Right ventricle myocardium inferior (tissue), 1 donor: Measurements from ENCODE around the gene CD48. TPM values are rescaled to one million over a fixed set of nuclear protein-coding genes. Genes with fewer than 3 reads are reported as not detected.
"Not testable (repeated sequence)": the region's sequence is repeated elsewhere in the genome, so short reads cannot be mapped to it uniquely, and the experiment has no call there.

Experiments
- ATAC-seq: fragments of 200-7000 bp; cut with Tn5 transposase; one replicate; pipeline ENCODE4 v1.9.1; 2020; ENCODE audit warnings: mild to moderate bottlenecking, moderate library complexity
- DNase-seq: peaks from one replicate; pipeline ENCODE4 v3.0.0; 2021; ENCODE audit errors: missing footprints
- intact Hi-C: fragments of 100-400 bp; cut with DNase I; formaldehyde crosslinking; loops from one replicate; pipeline ENCODE4 v1.11.0; 2022
- total RNA-seq: library from RNA; stranded (reverse); fragmentation: NEBNext Ultra II Directional; extraction: Animal tissue kit (Norgen Biotek cat#: 25700); gene quantifications from one replicate; pipeline ENCODE4 v1.2.1, GENCODE V29; 2021
- donor health status: DM: no; HTN: yes; CAD: no; lungs with severe emphysema.

CD48 gene
- total RNA-seq, 1 donor from 2014 or later, result 2.0 TPM

- DNase-seq (no peak), ATAC-seq (no peak)
- intact Hi-C loops, result no loop called here
These were observed 31.6 kb upstream of the CD48 start for GRCh38 chr1:160743266-160743665.

- ATAC-seq (no peak), DNase-seq (no peak)
- intact Hi-C loops, result no loop called here
These were observed 31.0 kb upstream of the CD48 start for GRCh38 chr1:160742428-160743127.

GRCh38 chr1:160741612-160742348, 30.2 kb upstream of the CD48 start:
- DNase-seq, result no peak
- intact Hi-C loops, result no loop called here
- ATAC-seq, result no peak

GRCh38 chr1:160741092-160741501, 29.5 kb upstream of the CD48 start:
- DNase-seq (no peak), ATAC-seq (no peak)
- intact Hi-C loops, result no loop called here

- ATAC-seq (no peak), DNase-seq (no peak)
These were observed 28.6 kb upstream of the CD48 start for GRCh38 chr1:160740133-160740688.

GRCh38 chr1:160739098-160739511, 27.5 kb upstream of the CD48 start, which contains the start of gene SLAMF7:
TSS of gene SLAMF7 (plus strand) at chr1:160739247. CDS start at chr1:160739302, 55 bp downstream.
- ATAC-seq, result peak; percentile 28
- peak; percentile 71 for DNase-seq
- intact Hi-C loops, result no loop called here

More at GRCh38 chr1:160740133-160740688, 28.6 kb upstream of the CD48 start:
- intact Hi-C loops, result no loop called here

GRCh38 chr1:160738271-160738670, 26.6 kb upstream of the CD48 start:
- intact Hi-C loops, result no loop called here
- no peak for ATAC-seq

GRCh38 chr1:160734301-160734700, 22.7 kb upstream of the CD48 start:
- ATAC-seq, result no peak
- intact Hi-C loops, result no loop called here
- DNase-seq, result no peak

More at GRCh38 chr1:160738271-160738670, 26.6 kb upstream of the CD48 start:
- no peak for DNase-seq

GRCh38 chr1:160733898-160734297, 22.3 kb upstream of the CD48 start:
- ATAC-seq (no peak), DNase-seq (no peak)
- intact Hi-C loops, result no loop called here

GRCh38 chr1:160731990-160732389, 20.4 kb upstream of the CD48 start:
- intact Hi-C loops, result no loop called here
- ATAC-seq (no peak), DNase-seq (no peak)

GRCh38 chr1:160731564-160731963, 19.9 kb upstream of the CD48 start:
- ATAC-seq, intact Hi-C loops, DNase-seq: not testable (repeated sequence)

- ATAC-seq (no peak), DNase-seq (no peak)
- intact Hi-C loops, result loop anchor here (5.0 to 10.0 kb wide), 4 partner anchors 105 to 370 kb away; partner anchors contain the start of genes ITLN2 and KLHDC9
These were observed 15.7 kb upstream of the CD48 start for GRCh38 chr1:160727316-160727640.

- intact Hi-C loops, result loop anchor here (5.0 to 10.0 kb wide), 4 partner anchors 106 to 371 kb away; partner anchors contain the start of genes ITLN2 and KLHDC9
- DNase-seq, result no peak
These were observed 15.1 kb upstream of the CD48 start for GRCh38 chr1:160726498-160727315.

GRCh38 chr1:160726114-160726497, 14.5 kb upstream of the CD48 start:
- no peak for ATAC-seq

More at GRCh38 chr1:160726498-160727315, 15.1 kb upstream of the CD48 start:
- peak; percentile 65 for ATAC-seq

GRCh38 chr1:160724465-160725242, 13.0 kb upstream of the CD48 start:
- ATAC-seq (no peak), DNase-seq (no peak)
- intact Hi-C loops, result loop anchor here (5.0 to 10.0 kb wide), 4 partner anchors 108 to 373 kb away; partner anchors contain the start of genes ITLN2 and KLHDC9

More at GRCh38 chr1:160726114-160726497, 14.5 kb upstream of the CD48 start:
- intact Hi-C loops, result loop anchor here (5.0 to 10.0 kb wide), 4 partner anchors 106 to 371 kb away; partner anchors contain the start of genes ITLN2 and KLHDC9
- DNase-seq, result no peak

- intact Hi-C loops, result loop anchor here (10.0 kb wide), 1 partner anchor 271 kb away; no protein-coding TSS in a partner anchor
- ATAC-seq, result no peak
- DNase-seq, result no peak
These were observed 11.7 kb upstream of the CD48 start for GRCh38 chr1:160723332-160723731.

- ATAC-seq (no peak), DNase-seq (no peak)
- intact Hi-C loops, result loop anchor here (10.0 kb wide), 1 partner anchor 272 kb away; no protein-coding TSS in a partner anchor
These were observed 11.1 kb upstream of the CD48 start for GRCh38 chr1:160722726-160723125.

- DNase-seq (no peak), ATAC-seq (no peak)
- intact Hi-C loops, result loop anchor here (10.0 kb wide), 1 partner anchor 273 kb away; no protein-coding TSS in a partner anchor
These were observed 9.9 kb upstream of the CD48 start for GRCh38 chr1:160721473-160721872.
